ENCODE data around the gene NCAPG. TPM values are rescaled to one million over a fixed set of nuclear protein-coding genes. Genes with fewer than 3 reads are reported as not detected.

NCAPG gene
- total RNA-seq, 1 experiment from 2014 or later = 38.6 TPM

GRCh38 chr4:17794730-17795129 is 16.0 kb upstream of the NCAPG start:
- Mint-ChIP-seq H3K27me3 (ENCODE audit: insufficient read depth, unreplicated experiment) (no peaks in the 10 kb centered on the region), H3K27ac (ENCODE audit: low read depth, unreplicated experiment) (no peak overlapping the region)
- intact Hi-C loops (cut with micrococcal nuclease) = no loop called here

GRCh38 chr4:17797808-17798207 is 13.0 kb upstream of the NCAPG start:
- peaks cover 54% of the 10 kb centered on the region for H3K36me3 Mint-ChIP-seq (ENCODE audit: insufficient read depth, unreplicated experiment)
- POLR2A ChIA-PET = interaction anchor here (1.0 to 5.2 kb wide), 2 partner anchors 10 to 14 kb away, joined by 3 to 36 read pairs; partner anchors contain the start of genes DCAF16 and NCAPG

More at GRCh38 chr4:17794730-17795129, 16.0 kb upstream of the NCAPG start:
- ChIA-PET CTCF (interaction anchor here (2.0 kb wide), 1 partner anchor 11 kb away, joined by 5 read pairs; no protein-coding TSS in a partner anchor), POLR2A (interaction anchor here (0.5 to 5.2 kb wide), 2 partner anchors 13 to 26 kb away, joined by 3 to 36 read pairs; partner anchors contain the start of genes DCAF16 and NCAPG)
- Mint-ChIP-seq H3K9me3 (ENCODE audit: unreplicated experiment) (no peaks in the 10 kb centered on the region), H3K4me3 (ENCODE audit: unreplicated experiment) (no peak overlapping the region), H3K4me1 (ENCODE audit: insufficient read depth, unreplicated experiment) (no peaks in the 10 kb centered on the region), H3K36me3 (ENCODE audit: insufficient read depth, unreplicated experiment) (peaks cover 52% of the 10 kb centered on the region)
- no peak for DNase-seq (ENCODE audit: unreplicated experiment)
- TF ChIP-seq, protein P1, sequence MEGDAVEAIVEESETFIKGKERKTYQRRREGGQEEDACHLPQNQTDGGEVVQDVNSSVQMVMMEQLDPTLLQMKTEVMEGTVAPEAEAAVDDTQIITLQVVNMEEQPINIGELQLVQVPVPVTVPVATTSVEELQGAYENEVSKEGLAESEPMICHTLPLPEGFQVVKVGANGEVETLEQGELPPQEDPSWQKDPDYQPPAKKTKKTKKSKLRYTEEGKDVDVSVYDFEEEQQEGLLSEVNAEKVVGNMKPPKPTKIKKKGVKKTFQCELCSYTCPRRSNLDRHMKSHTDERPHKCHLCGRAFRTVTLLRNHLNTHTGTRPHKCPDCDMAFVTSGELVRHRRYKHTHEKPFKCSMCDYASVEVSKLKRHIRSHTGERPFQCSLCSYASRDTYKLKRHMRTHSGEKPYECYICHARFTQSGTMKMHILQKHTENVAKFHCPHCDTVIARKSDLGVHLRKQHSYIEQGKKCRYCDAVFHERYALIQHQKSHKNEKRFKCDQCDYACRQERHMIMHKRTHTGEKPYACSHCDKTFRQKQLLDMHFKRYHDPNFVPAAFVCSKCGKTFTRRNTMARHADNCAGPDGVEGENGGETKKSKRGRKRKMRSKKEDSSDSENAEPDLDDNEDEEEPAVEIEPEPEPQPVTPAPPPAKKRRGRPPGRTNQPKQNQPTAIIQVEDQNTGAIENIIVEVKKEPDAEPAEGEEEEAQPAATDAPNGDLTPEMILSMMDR (IDR thresholded peaks at IDR 0.05; ENCODE audit: unreplicated experiment) = no peak
- BruUV-seq (replicated peaks) = no TSS peak

GRCh38 chr4:17805580-17806155 is 5.1 kb upstream of the NCAPG start:
- Mint-ChIP-seq H3K4me3 (ENCODE audit: unreplicated experiment) (no peak overlapping the region), H3K27ac (ENCODE audit: low read depth, unreplicated experiment) (peak overlapping the region; percentile 98), H3K27me3 (ENCODE audit: insufficient read depth, unreplicated experiment) (no peaks in the 10 kb centered on the region), H3K4me1 (ENCODE audit: insufficient read depth, unreplicated experiment) (peaks cover 32% of the 10 kb centered on the region), H3K9me3 (ENCODE audit: unreplicated experiment) (no peaks in the 10 kb centered on the region), H3K36me3 (ENCODE audit: insufficient read depth, unreplicated experiment) (peaks cover 51% of the 10 kb centered on the region)
- ChIA-PET POLR2A (interaction anchor here (0.7 to 8.0 kb wide), 6 partner anchors 8 to 562 kb away, joined by 3 to 59 read pairs (median 18); partner anchors contain the start of genes LAP3 and MED28), CTCF (interaction anchor here (1.3 to 6.1 kb wide), 5 partner anchors 10 to 257 kb away, joined by 4 to 50 read pairs (median 7); partner anchors contain the start of gene MED28)
- TF ChIP-seq, protein P1 (IDR thresholded peaks at IDR 0.05; ENCODE audit: unreplicated experiment) = no peak
- DNase-seq (ENCODE audit: unreplicated experiment) = no peak
- no TSS peak for BruUV-seq (replicated peaks)
- intact Hi-C loops (cut with micrococcal nuclease) = loop anchor here (5.0 kb wide), 1 partner anchor 168 kb away; no protein-coding TSS in a partner anchor

More at GRCh38 chr4:17797808-17798207, 13.0 kb upstream of the NCAPG start:
- DNase-seq (ENCODE audit: unreplicated experiment) = no peak
- Mint-ChIP-seq H3K27ac (ENCODE audit: low read depth, unreplicated experiment) (no peak overlapping the region), H3K4me1 (ENCODE audit: insufficient read depth, unreplicated experiment) (peaks cover 6% of the 10 kb centered on the region), H3K27me3 (ENCODE audit: insufficient read depth, unreplicated experiment) (no peaks in the 10 kb centered on the region), H3K9me3 (ENCODE audit: unreplicated experiment) (no peaks in the 10 kb centered on the region), H3K4me3 (ENCODE audit: unreplicated experiment) (no peak overlapping the region)
- intact Hi-C loops (cut with micrococcal nuclease) = no loop called here
- CTCF ChIA-PET = interaction anchor here (0.7 to 2.2 kb wide), 5 partner anchors 12 to 769 kb away, joined by 3 to 8 read pairs (median 4); no protein-coding TSS in a partner anchor
- TF ChIP-seq, protein P1 (IDR thresholded peaks at IDR 0.05; ENCODE audit: unreplicated experiment) = no peak
- BruUV-seq (replicated peaks) = no TSS peak

DNA sequence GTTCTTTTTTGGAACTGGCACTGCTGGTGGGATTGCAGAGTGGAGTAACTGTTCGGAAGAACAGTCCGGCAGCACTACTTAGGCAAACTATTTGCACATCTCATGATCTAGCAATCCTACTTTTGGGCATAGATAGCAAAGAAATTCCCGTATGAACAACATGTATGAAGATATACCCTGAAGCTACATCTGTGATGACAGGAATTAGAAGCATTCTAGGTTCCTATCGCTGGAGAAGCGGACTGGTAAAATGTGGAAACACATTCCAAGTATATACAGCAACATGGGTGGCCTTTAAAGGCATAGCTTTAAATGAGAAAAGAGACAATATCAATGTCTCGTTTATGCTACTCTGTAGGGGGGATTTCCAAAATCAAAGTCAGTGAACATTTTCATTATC is 3.3 kb upstream of the NCAPG start:
- DNase-seq (ENCODE audit: unreplicated experiment) = peak; percentile 18
- Mint-ChIP-seq H3K9me3 (ENCODE audit: unreplicated experiment) (no peaks in the 10 kb centered on the region), H3K4me3 (ENCODE audit: unreplicated experiment) (peak overlapping the region; percentile 89), H3K27ac (ENCODE audit: low read depth, unreplicated experiment) (peak overlapping the region; percentile 98), H3K4me1 (ENCODE audit: insufficient read depth, unreplicated experiment) (peaks cover 38% of the 10 kb centered on the region), H3K36me3 (ENCODE audit: insufficient read depth, unreplicated experiment) (peaks cover 40% of the 10 kb centered on the region), H3K27me3 (ENCODE audit: insufficient read depth, unreplicated experiment) (no peaks in the 10 kb centered on the region)
- ChIA-PET POLR2A (interaction anchor here (0.5 to 8.0 kb wide), 11 partner anchors 10 to 296 kb away, joined by 3 to 59 read pairs (median 4); partner anchors contain the start of genes LAP3, MED28 and QDPR), CTCF (interaction anchor here (0.7 to 6.1 kb wide), 9 partner anchors 9 to 810 kb away, joined by 3 to 50 read pairs (median 3); no protein-coding TSS in a partner anchor)
- no TSS peak for BruUV-seq (replicated peaks)
- TF ChIP-seq, protein P1 (IDR thresholded peaks at IDR 0.05; ENCODE audit: unreplicated experiment) = no peak
- intact Hi-C loops (cut with micrococcal nuclease) = loop anchor here (1.0 to 5.0 kb wide), 2 partner anchors 170 to 258 kb away; no protein-coding TSS in a partner anchor
